Neural progenitor cell (in vitro differentiated cells): ENCODE data around the gene FBL. TPM values are rescaled to one million over a fixed set of nuclear protein-coding genes. Genes with fewer than 3 reads are reported as not detected.

Experiments
- DNase-seq: peaks from one replicate; pipeline ENCODE4 v3.0.0-alpha.2; 2016; ENCODE audit warnings: low spot score
- H2AFZ ChIP-seq: fragments of 200-600 bp; sonication (generic); replicated peaks from 2 replicates; pipeline ENCODE4 v1.6.1; 2016; ENCODE audit warnings: antibody characterized with exemption
- H3F3A ChIP-seq: fragments of 200-600 bp; sonication (generic); 2 replicates; pipeline ENCODE4 v1.6.1; 2016; ENCODE audit warnings: antibody characterized with exemption, low read depth
- H3K27ac ChIP-seq: fragments of 200-600 bp; sonication (generic); 2 replicates; pipeline ENCODE4 v1.5.1; 2016; ENCODE audit warnings: mild to moderate bottlenecking
- H3K27me3 ChIP-seq: fragments of 200-600 bp; sonication (generic); 2 replicates; pipeline ENCODE4 v1.6.1; 2016; ENCODE audit warnings: mild to moderate bottlenecking, moderate library complexity
- H3K36me3 ChIP-seq: fragments of 200-600 bp; sonication (generic); 2 replicates; pipeline ENCODE4 v1.5.1; 2016
- H3K4me1 ChIP-seq: fragments of 200-600 bp; sonication (generic); 2 replicates; pipeline ENCODE4 v1.6.1; 2016; ENCODE audit warnings: mixed run types
- H3K4me2 ChIP-seq: fragments of 200-600 bp; sonication (generic); 2 replicates; pipeline ENCODE4 v1.6.1; 2016
- H3K4me3 ChIP-seq: fragments of 200-600 bp; sonication (generic); 2 replicates; pipeline ENCODE4 v1.5.1; 2016
- H3K79me2 ChIP-seq: fragments of 200-600 bp; sonication (generic); 2 replicates; pipeline ENCODE4 v1.6.1; 2016; ENCODE audit warnings: low read depth
- H3K9ac ChIP-seq: fragments of 200-600 bp; sonication (generic); 2 replicates; pipeline ENCODE4 v1.6.1; 2016
- H3K9me3 ChIP-seq: fragments of 200-600 bp; sonication (generic); 2 replicates; pipeline ENCODE4 v1.5.1; 2016; ENCODE audit warnings: low read depth
- H4K20me1 ChIP-seq: fragments of 200-600 bp; sonication (generic); 2 replicates; pipeline ENCODE4 v1.6.1; 2016; ENCODE audit warnings: low read depth
- H3K27ac Mint-ChIP-seq: 3 replicates; pipeline ENCODE4 v1.8.0; 2021; ENCODE audit warnings: mixed read lengths
- H3K27me3 Mint-ChIP-seq: 2 replicates; pipeline ENCODE4 v1.8.0; 2022; ENCODE audit warnings: low read depth, mild to moderate bottlenecking, inconsistent platforms, moderate library complexity, mixed read lengths; ENCODE audit not compliant: insufficient read depth
- H3K36me3 Mint-ChIP-seq: 3 replicates; pipeline ENCODE4 v1.8.0; 2021; ENCODE audit warnings: mixed read lengths
- H3K4me1 Mint-ChIP-seq: 3 replicates; pipeline ENCODE4 v1.8.0; 2021; ENCODE audit warnings: mixed read lengths
- H3K4me3 Mint-ChIP-seq: 3 replicates; pipeline ENCODE4 v1.8.0; 2021; ENCODE audit warnings: mild to moderate bottlenecking, moderate library complexity, mixed read lengths
- H3K9me3 Mint-ChIP-seq: 3 replicates; pipeline ENCODE4 v1.8.0; 2020; ENCODE audit warnings: mixed read lengths
- EZH2 ChIP-seq: fragments of 200-600 bp; sonication (generic); IDR thresholded peaks from 2 replicates; pipeline ENCODE4 v1.6.1; 2017; ENCODE audit warnings: antibody characterized with exemption, mild to moderate bottlenecking, moderate library complexity
- EZH2phosphoT487 ChIP-seq: fragments of 200-600 bp; sonication (generic); IDR thresholded peaks from 2 replicates; pipeline ENCODE4 v1.6.1; 2017; ENCODE audit warnings: antibody characterized with exemption
- microRNA-seq: library from miRNA; unstranded; fragments of <30 nt; microRNA quantifications from one replicate; pipeline ENCODE4, GENCODE V29; 2016
- small RNA-seq: library from RNA; depleted of rRNA; stranded (forward); fragments of <200 nt; gene quantifications from one replicate; pipeline ENCODE3, GENCODE V24; 2015
- total RNA-seq: library from RNA; depleted of rRNA; stranded (reverse); fragments of >200 nt; gene quantifications from 2 replicates; pipeline ENCODE4 v1.2.3, GENCODE V29; 2015; ENCODE audit warnings: low replicate concordance
- TF ChIP-seq, protein P1 (sequence below): fragments of 200-600 bp; sonication (generic); IDR thresholded peaks from 2 replicates; pipeline ENCODE4 v1.5.1; 2017; ENCODE audit warnings: antibody characterized with exemption, mild to moderate bottlenecking

Gene FBL
- total RNA-seq, 1 donor from 2014 or later: 428 TPM

DNA sequence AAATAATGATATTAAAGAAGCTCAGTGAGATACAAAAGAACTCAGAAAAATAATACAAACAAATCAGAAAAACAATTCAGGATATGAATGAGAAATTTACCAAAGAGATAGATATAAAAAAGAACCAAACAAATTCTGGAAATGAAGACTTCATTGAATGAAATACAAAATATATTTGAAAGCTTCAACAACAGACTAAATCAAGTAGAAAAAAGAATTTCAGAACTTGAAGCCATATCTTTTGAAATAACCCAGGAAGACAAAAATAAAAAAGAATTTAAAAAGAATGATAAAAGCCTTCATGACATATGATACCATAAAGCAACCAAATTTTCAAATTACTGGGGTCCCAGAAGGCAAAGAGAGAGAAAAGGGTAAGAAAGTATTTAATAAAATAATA, 57.9 kb downstream of the FBL start:
- Mint-ChIP-seq H3K27ac (no peak overlapping the region), H3K4me3 (no peak overlapping the region), H3K9me3 (peaks cover 13% of the 10 kb centered on the region), H3K4me1 (peaks cover 4% of the 10 kb centered on the region), H3K36me3 (no peaks in the 10 kb centered on the region), H3K27me3 (peaks cover 2% of the 10 kb centered on the region)
- Histone ChIP-seq H3K4me2 (no peak overlapping the region), H3K9ac (no peak overlapping the region), H3K4me1 (no peaks in the 10 kb centered on the region), H3K9me3 (no peaks in the 10 kb centered on the region), H3K36me3 (no peaks in the 10 kb centered on the region), H2AFZ (no peak overlapping the region), H3K4me3 (no peak overlapping the region), H3K27me3 (peaks cover 3% of the 10 kb centered on the region), H3F3A (no peaks in the 10 kb centered on the region), H3K27ac (no peak overlapping the region), H3K79me2 (no peaks in the 10 kb centered on the region), H4K20me1 (no peaks in the 10 kb centered on the region)
- DNase-seq: no peak
- TF ChIP-seq EZH2: no peak
- TF ChIP-seq, protein P1, sequence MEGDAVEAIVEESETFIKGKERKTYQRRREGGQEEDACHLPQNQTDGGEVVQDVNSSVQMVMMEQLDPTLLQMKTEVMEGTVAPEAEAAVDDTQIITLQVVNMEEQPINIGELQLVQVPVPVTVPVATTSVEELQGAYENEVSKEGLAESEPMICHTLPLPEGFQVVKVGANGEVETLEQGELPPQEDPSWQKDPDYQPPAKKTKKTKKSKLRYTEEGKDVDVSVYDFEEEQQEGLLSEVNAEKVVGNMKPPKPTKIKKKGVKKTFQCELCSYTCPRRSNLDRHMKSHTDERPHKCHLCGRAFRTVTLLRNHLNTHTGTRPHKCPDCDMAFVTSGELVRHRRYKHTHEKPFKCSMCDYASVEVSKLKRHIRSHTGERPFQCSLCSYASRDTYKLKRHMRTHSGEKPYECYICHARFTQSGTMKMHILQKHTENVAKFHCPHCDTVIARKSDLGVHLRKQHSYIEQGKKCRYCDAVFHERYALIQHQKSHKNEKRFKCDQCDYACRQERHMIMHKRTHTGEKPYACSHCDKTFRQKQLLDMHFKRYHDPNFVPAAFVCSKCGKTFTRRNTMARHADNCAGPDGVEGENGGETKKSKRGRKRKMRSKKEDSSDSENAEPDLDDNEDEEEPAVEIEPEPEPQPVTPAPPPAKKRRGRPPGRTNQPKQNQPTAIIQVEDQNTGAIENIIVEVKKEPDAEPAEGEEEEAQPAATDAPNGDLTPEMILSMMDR: no peak
- no peak for TF ChIP-seq EZH2phosphoT487

Small RNAs within 50 kb of the gene (microRNA-seq; reads per million reads assigned to microRNA genes)
- gene MIR6719: not detected

Small RNAs within 50 kb of the gene (small RNA-seq; reads per million reads assigned to genes)
- not detected for gene MIR6719

Other genes with a start within 250 kb of the FBL start
- gene LGALS13, start 243.9 kb downstream of the FBL start, total RNA-seq: not detected in 2 replicates
- not detected in 2 replicates for gene LGALS16, start 190.5 kb downstream of the FBL start, total RNA-seq
- gene LGALS14, start 141.9 kb downstream of the FBL start, total RNA-seq: not detected in 2 replicates
- gene CLC, start 108.3 kb downstream of the FBL start, total RNA-seq: not detected in 2 replicates
- gene LEUTX, start 67.5 kb downstream of the FBL start, total RNA-seq: not detected in 2 replicates
- gene DYRK1B, start 12.2 kb downstream of the FBL start, total RNA-seq: 7.8 and 26.8 TPM in 2 replicates
- gene FCGBP, start 88.3 kb upstream of the FBL start, total RNA-seq: 0.06 and 0.22 TPM in 2 replicates
- gene PSMC4, start 124.8 kb upstream of the FBL start, total RNA-seq: 68.7 and 85.1 TPM in 2 replicates
- 5.0 and 8.2 TPM in 2 replicates for gene ZNF546, start 150.7 kb upstream of the FBL start, total RNA-seq
- gene ZNF780B, start 209.9 kb upstream of the FBL start, total RNA-seq: 20.3 and 30.5 TPM in 2 replicates
- gene ZNF780A, start 244.6 kb upstream of the FBL start, total RNA-seq: 30.2 and 32.9 TPM in 2 replicates